ENCODE data around the gene LYSMD2.

Gene LYSMD2

GRCh38 chr15:51738553-51738952 lies 1.1 kb upstream of the LYSMD2 start:
- DNase-seq (ENCODE audit: low spot score), result no peak
- peak overlapping the region; percentile 84 for H3K4me3 Mint-ChIP-seq
- peaks cover 2% of the 10 kb centered on the region for H3K36me3 Mint-ChIP-seq (ENCODE audit: low read depth)
- peaks cover 16% of the 10 kb centered on the region for H3K27me3 Mint-ChIP-seq (ENCODE audit: low read depth)
- peak overlapping the region; percentile 80 for H3K27ac Mint-ChIP-seq
- H3K9me3 Mint-ChIP-seq, result no peaks in the 10 kb centered on the region
- H3K4me1 Mint-ChIP-seq (ENCODE audit: low read depth), result peaks cover 39% of the 10 kb centered on the region

- H3K27me3 Mint-ChIP-seq (ENCODE audit: low read depth), result peaks cover 3% of the 10 kb centered on the region
- H3K4me3 Mint-ChIP-seq, result peak overlapping the region; percentile 85
- no peaks in the 10 kb centered on the region for H3K9me3 Mint-ChIP-seq
- H3K27ac Mint-ChIP-seq, result peak overlapping the region; percentile 70
- DNase-seq (ENCODE audit: low spot score), result peak; percentile 39
- H3K4me1 Mint-ChIP-seq (ENCODE audit: low read depth), result peaks cover 55% of the 10 kb centered on the region
- peaks cover 14% of the 10 kb centered on the region for H3K36me3 Mint-ChIP-seq (ENCODE audit: low read depth)
Observed at GRCh38 chr15:51736751-51737521, 519 bp downstream of the LYSMD2 start.

- peak overlapping the region; percentile 85 for H3K4me3 Mint-ChIP-seq
- peaks cover 19% of the 10 kb centered on the region for H3K36me3 Mint-ChIP-seq (ENCODE audit: low read depth)
- H3K27ac Mint-ChIP-seq, result peak overlapping the region; percentile 73
- peaks cover 62% of the 10 kb centered on the region for H3K4me1 Mint-ChIP-seq (ENCODE audit: low read depth)
- peak; percentile 38 for DNase-seq (ENCODE audit: low spot score)
- no peaks in the 10 kb centered on the region for H3K9me3 Mint-ChIP-seq
- peaks cover 3% of the 10 kb centered on the region for H3K27me3 Mint-ChIP-seq (ENCODE audit: low read depth)
Observed at GRCh38 chr15:51736069-51736468, 1.4 kb downstream of the LYSMD2 start.

GRCh38 chr15:51735228-51736010 lies 2.0 kb downstream of the LYSMD2 start:
- H3K4me3 Mint-ChIP-seq, result peak overlapping the region; percentile 85
- H3K27ac Mint-ChIP-seq, result peak overlapping the region; percentile 73
- no peaks in the 10 kb centered on the region for H3K9me3 Mint-ChIP-seq
- DNase-seq (ENCODE audit: low spot score), result peak; percentile 40
- peaks cover 24% of the 10 kb centered on the region for H3K36me3 Mint-ChIP-seq (ENCODE audit: low read depth)
- peaks cover 68% of the 10 kb centered on the region for H3K4me1 Mint-ChIP-seq (ENCODE audit: low read depth)
- peaks cover 3% of the 10 kb centered on the region for H3K27me3 Mint-ChIP-seq (ENCODE audit: low read depth)

- peaks cover 24% of the 10 kb centered on the region for H3K36me3 Mint-ChIP-seq (ENCODE audit: low read depth)
- peak overlapping the region; percentile 74 for H3K27ac Mint-ChIP-seq
- no peaks in the 10 kb centered on the region for H3K27me3 Mint-ChIP-seq (ENCODE audit: low read depth)
- peak overlapping the region; percentile 57 for H3K4me3 Mint-ChIP-seq
- no peaks in the 10 kb centered on the region for H3K9me3 Mint-ChIP-seq
- peaks cover 60% of the 10 kb centered on the region for H3K4me1 Mint-ChIP-seq (ENCODE audit: low read depth)
- no peak for DNase-seq (ENCODE audit: low spot score)
Observed at GRCh38 chr15:51732646-51733045, 4.8 kb downstream of the LYSMD2 start.

GRCh38 chr15:51731549-51732267 lies 5.7 kb downstream of the LYSMD2 start:
- no peaks in the 10 kb centered on the region for H3K27me3 Mint-ChIP-seq (ENCODE audit: low read depth)
- H3K4me3 Mint-ChIP-seq, result peak overlapping the region; percentile 82
- peaks cover 24% of the 10 kb centered on the region for H3K36me3 Mint-ChIP-seq (ENCODE audit: low read depth)
- H3K4me1 Mint-ChIP-seq (ENCODE audit: low read depth), result peaks cover 60% of the 10 kb centered on the region
- peak overlapping the region; percentile 89 for H3K27ac Mint-ChIP-seq
- no peaks in the 10 kb centered on the region for H3K9me3 Mint-ChIP-seq
- DNase-seq (ENCODE audit: low spot score), result peak; percentile 42

GRCh38 chr15:51727141-51727897 lies 10.1 kb downstream of the LYSMD2 start:
- no peaks in the 10 kb centered on the region for H3K27me3 Mint-ChIP-seq (ENCODE audit: low read depth)
- H3K4me1 Mint-ChIP-seq (ENCODE audit: low read depth), result peaks cover 32% of the 10 kb centered on the region
- no peak overlapping the region for H3K27ac Mint-ChIP-seq
- H3K4me3 Mint-ChIP-seq, result no peak overlapping the region
- no peaks in the 10 kb centered on the region for H3K9me3 Mint-ChIP-seq
- no peak for DNase-seq (ENCODE audit: low spot score)
- H3K36me3 Mint-ChIP-seq (ENCODE audit: low read depth), result peaks cover 17% of the 10 kb centered on the region

GRCh38 chr15:51726302-51727073 lies 11.0 kb downstream of the LYSMD2 start:
- no peaks in the 10 kb centered on the region for H3K9me3 Mint-ChIP-seq
- no peak overlapping the region for H3K27ac Mint-ChIP-seq
- H3K27me3 Mint-ChIP-seq (ENCODE audit: low read depth), result no peaks in the 10 kb centered on the region
- H3K4me1 Mint-ChIP-seq (ENCODE audit: low read depth), result peaks cover 26% of the 10 kb centered on the region
- peaks cover 17% of the 10 kb centered on the region for H3K36me3 Mint-ChIP-seq (ENCODE audit: low read depth)
- H3K4me3 Mint-ChIP-seq, result no peak overlapping the region
- no peak for DNase-seq (ENCODE audit: low spot score)

GRCh38 chr15:51724673-51725072 lies 12.8 kb downstream of the LYSMD2 start:
- H3K27ac Mint-ChIP-seq, result no peak overlapping the region
- H3K4me1 Mint-ChIP-seq (ENCODE audit: low read depth), result peaks cover 14% of the 10 kb centered on the region
- H3K36me3 Mint-ChIP-seq (ENCODE audit: low read depth), result peaks cover 17% of the 10 kb centered on the region
- no peak overlapping the region for H3K4me3 Mint-ChIP-seq
- H3K9me3 Mint-ChIP-seq, result no peaks in the 10 kb centered on the region
- no peak for DNase-seq (ENCODE audit: low spot score)
- H3K27me3 Mint-ChIP-seq (ENCODE audit: low read depth), result no peaks in the 10 kb centered on the region

- Mint-ChIP-seq H3K27ac (no peak overlapping the region), H3K27me3 (ENCODE audit: low read depth) (no peaks in the 10 kb centered on the region), H3K4me1 (ENCODE audit: low read depth) (peaks cover 14% of the 10 kb centered on the region), H3K9me3 (no peaks in the 10 kb centered on the region), H3K36me3 (ENCODE audit: low read depth) (peaks cover 17% of the 10 kb centered on the region), H3K4me3 (no peak overlapping the region)
- no peak for DNase-seq (ENCODE audit: low spot score)
Observed at GRCh38 chr15:51724199-51724598, 13.3 kb downstream of the LYSMD2 start.

- no peak overlapping the region for H3K27ac Mint-ChIP-seq
- H3K9me3 Mint-ChIP-seq, result no peaks in the 10 kb centered on the region
- H3K27me3 Mint-ChIP-seq (ENCODE audit: low read depth), result no peaks in the 10 kb centered on the region
- DNase-seq (ENCODE audit: low spot score), result no peak
- H3K4me3 Mint-ChIP-seq, result no peak overlapping the region
- peaks cover 17% of the 10 kb centered on the region for H3K36me3 Mint-ChIP-seq (ENCODE audit: low read depth)
- H3K4me1 Mint-ChIP-seq (ENCODE audit: low read depth), result peaks cover 11% of the 10 kb centered on the region
Observed at GRCh38 chr15:51721199-51721960, 16.1 kb downstream of the LYSMD2 start.

GRCh38 chr15:51720201-51720995 lies 17.1 kb downstream of the LYSMD2 start:
- Mint-ChIP-seq H3K4me1 (ENCODE audit: low read depth) (peaks cover 8% of the 10 kb centered on the region), H3K27me3 (ENCODE audit: low read depth) (no peaks in the 10 kb centered on the region), H3K27ac (no peak overlapping the region), H3K9me3 (no peaks in the 10 kb centered on the region), H3K36me3 (ENCODE audit: low read depth) (peaks cover 17% of the 10 kb centered on the region), H3K4me3 (no peak overlapping the region)
- DNase-seq (ENCODE audit: low spot score), result no peak
